GM12878 (cell line): ENCODE results near the gene ARFIP1. TPM values are rescaled to one million over a fixed set of nuclear protein-coding genes. Genes with fewer than 3 reads are reported as not detected.

ENCODE experiments used
- ATAC-seq: fragments of 200-7000 bp; cut with Tn5 transposase; 3 replicates; pipeline ENCODE4 v1.9.1; 2020; ENCODE audit warnings: mild to moderate bottlenecking, moderate library complexity
- BruUV-seq: library from RNA; stranded (reverse); fragments of 400-500 nt; replicated peaks from 2 replicates; lab custom pipeline; 2021; lab: Mats Ljungman, UMichigan
- CTCF ChIA-PET: fragments of 300-600 bp; sonication (Branson Sonifier 250); formaldehyde crosslinking; extraction: SDS; loops from one replicate; lab custom pipeline; 2021; ENCODE audit warnings: inconsistent platforms; lab: Yijun Ruan, JAX
- POLR2A ChIA-PET: fragments of 350-600 bp; formaldehyde crosslinking; extraction: SDS; loops from one replicate; lab custom pipeline; 2021; ENCODE audit warnings: inconsistent platforms; lab: Charles Lee
- RAD21 ChIA-PET: fragments of 300-600 bp; sonication (Branson Sonifier 250); formaldehyde crosslinking; loops from one replicate; lab custom pipeline; 2023; ENCODE audit warnings: antibody characterized with exemption; ENCODE audit not compliant: unreplicated experiment; lab: Charles Lee
- SMC1A ChIA-PET: fragments of 300-600 bp; sonication (Branson Sonifier 250); formaldehyde crosslinking; loops from one replicate; lab custom pipeline; 2023; ENCODE audit not compliant: unreplicated experiment, uncharacterized antibody; lab: Charles Lee
- DNase-seq: peaks from one replicate; pipeline ENCODE4 v3.0.0-alpha.2; 2011; ENCODE audit warnings: low read depth, low spot score
- FAIRE-seq: peaks from 3 replicates; lab custom pipeline; 2011; peaks lifted over from hg19 to GRCh38; lab: Jason Lieb, UNC
- H2AFZ ChIP-seq: 2 replicates; pipeline ENCODE4 v1.6.0; 2011; ENCODE audit warnings: low read depth, low read length, control low read depth; ENCODE audit not compliant: control insufficient read depth
- H3K27ac ChIP-seq: 2 replicates; pipeline ENCODE4 v1.5.1; 2011; ENCODE audit warnings: control low read depth; ENCODE audit not compliant: control insufficient read depth, insufficient read depth
- H3K27me3 ChIP-seq, 2 experiments: replicated peaks in 1 of 2; 2 replicates each; pipeline versions ENCODE4 v1.6.0 to v1.6.1; 2011; ENCODE audit warnings: low read length in 1 of 2; ENCODE audit not compliant: control insufficient read depth in 2 of 2, insufficient read depth in 2 of 2
- H3K36me3 ChIP-seq, 2 experiments: 2 replicates each; pipeline ENCODE4 v1.5.1; 2011; ENCODE audit warnings: low read length in 1 of 2; ENCODE audit not compliant: control insufficient read depth in 2 of 2, insufficient read depth in 2 of 2
- H3K4me1 ChIP-seq: 2 replicates; pipeline ENCODE4 v1.6.1; 2011; ENCODE audit warnings: mild to moderate bottlenecking, low read length, moderate library complexity, mixed read lengths; ENCODE audit not compliant: control insufficient read depth, insufficient read depth
- H3K4me2 ChIP-seq: 2 replicates; pipeline ENCODE4 v1.6.0; 2011; ENCODE audit warnings: control low read depth; ENCODE audit not compliant: control insufficient read depth, insufficient read depth
- H3K4me3 ChIP-seq: fragments of 200-600 bp; sonication (generic); 2 replicates; pipeline ENCODE4 v1.5.1; 2016
- H3K79me2 ChIP-seq: 2 replicates; pipeline ENCODE4 v1.6.0; 2011; ENCODE audit warnings: low read length; ENCODE audit not compliant: control insufficient read depth, insufficient read depth
- H3K9ac ChIP-seq: 2 replicates; pipeline ENCODE4 v1.8.0; 2011; ENCODE audit warnings: low read length, control low read depth, mixed read lengths; ENCODE audit not compliant: control insufficient read depth, insufficient read depth
- H3K9me3 ChIP-seq: replicated peaks from 3 replicates; pipeline ENCODE4 v1.5.1; 2011; ENCODE audit warnings: mild to moderate bottlenecking, low read length; ENCODE audit not compliant: control insufficient read depth, insufficient read depth
- H4K20me1 ChIP-seq: 2 replicates; pipeline ENCODE4 v1.6.0; 2011; ENCODE audit not compliant: control insufficient read depth, insufficient read depth
- ASH2L ChIP-seq: fragments of 300-600, 200-600 bp; sonication (generic); IDR thresholded peaks from 2 replicates; pipeline ENCODE4 v1.6.1; 2017; ENCODE audit warnings: low read depth, mild to moderate bottlenecking, borderline replicate concordance
- BACH1 ChIP-seq: fragments of 450-650 bp; IDR thresholded peaks from 2 replicates; pipeline ENCODE4 v1.6.1; 2017; ENCODE audit warnings: mild to moderate bottlenecking, borderline replicate concordance
- CBX3 ChIP-seq: fragments of 200-600 bp; sonication (generic); IDR thresholded peaks from 2 replicates; pipeline ENCODE4 v1.6.1; 2016; ENCODE audit warnings: low read depth, borderline replicate concordance
- CUX1 ChIP-seq: IDR thresholded peaks from 2 replicates; pipeline ENCODE4 v1.6.1; 2012; ENCODE audit warnings: improper control_type of control experiment, low read depth, low read length; ENCODE audit not compliant: insufficient replicate concordance
- IRF5 ChIP-seq: fragments of 450-650 bp; IDR thresholded peaks from 2 replicates; pipeline ENCODE4 v1.6.1; 2017; ENCODE audit warnings: borderline replicate concordance
- NRF1 ChIP-seq: conservative IDR thresholded peaks from 2 replicates; pipeline ENCODE4 v1.6.1; 2011; ENCODE audit warnings: mild to moderate bottlenecking, low read depth, low read length, improper control_type of control experiment
- PAX5 ChIP-seq: IDR thresholded peaks from 2 replicates; pipeline ENCODE4 v1.6.1; 2011; ENCODE audit warnings: low read depth, low read length, borderline replicate concordance
- ZBTB33 ChIP-seq: fragments of 450-650 bp; IDR thresholded peaks from 2 replicates; pipeline ENCODE4 v1.6.1; 2017; ENCODE audit warnings: mild to moderate bottlenecking
- whole genome bisulfite sequencing: methylation state at CpG from one replicate; pipeline ENCODE4 v1.1.6; 2016; ENCODE audit warnings: low lambda C conversion rate; ENCODE audit not compliant: insufficient replicate concordance, insufficient coverage; ENCODE audit errors: missing lambda C conversion rate; 5-methylcytosine and 5-hydroxymethylcytosine counted together
- in situ Hi-C: fragments of 300-500 bp; cut with MboI; formaldehyde crosslinking; loops from 9 replicates; pipeline ENCODE4 v1.14.3; 2018; ENCODE audit warnings: mixed read lengths
- intact Hi-C: fragments of 100-400 bp; cut with micrococcal nuclease; formaldehyde crosslinking; loops from one replicate; pipeline ENCODE4 v1.14.2; 2022; ENCODE audit not compliant: unreplicated experiment
- polyA plus RNA-seq, 11 experiments: library from polyadenylated mRNA; depleted of rRNA in 4 of 11; unstranded in 6 of 11; stranded (reverse) in 5 of 11; fragments of >200 nt; fragmentation: Nextera tagmentation in 4 of 11; fragmentation: Illumina TruSeq in 1 of 11; extraction: Ambion mirVana in 4 of 11; extraction: Trizol in 1 of 11; gene quantifications; 1 replicate in 1 of 11; 2 replicates in 10 of 11; pipeline versions ENCODE4 v1.2.1 to v1.2.3, GENCODE V29; 2011 to 2016; ENCODE audit warnings: inconsistent platforms in 2 of 11, missing spikeins in 2 of 11, low read depth in 1 of 11
- total RNA-seq, 4 experiments: library from RNA; depleted of rRNA in 3 of 4; stranded (reverse); fragments of >200 nt in 3 of 4; fragmentation: Illumina TruSeq in 1 of 4; extraction: Trizol in 1 of 4; gene quantifications; 2 replicates each; pipeline versions ENCODE4 v1.2.1 to v1.2.3, GENCODE V29; 2013 to 2021
- TF ChIP-seq, protein P1 (sequence below): fragments of 450-650 bp; formaldehyde crosslinking; IDR thresholded peaks from 2 replicates; pipeline ENCODE4 v1.4.0; 2020; ENCODE audit warnings: mild to moderate bottlenecking, moderate library complexity

ARFIP1 gene
- total and polyA plus RNA-seq, 10 of the 15 experiments (the other 5 are each of a cell fraction or from before 2014, with no cell fraction given): 9.5 to 21.7 (median 15.4) TPM

GRCh38 chr4:152856960-152857359, 77.2 kb downstream of the ARFIP1 start (continued):
- no peak for TF ChIP-seq ASH2L

- ChIA-PET SMC1A (interaction anchor here (0.6 to 1.1 kb wide), 3 partner anchors 8 to 780 kb away, joined by 3 to 4 read pairs (median 3); no protein-coding TSS in a partner anchor), RAD21 (no interaction called here), POLR2A (no interaction called here), CTCF (interaction anchor here (1.6 kb wide), 1 partner anchor 12 kb away, joined by 4 read pairs; no protein-coding TSS in a partner anchor)
- H3K27me3 ChIP-seq: no peaks in the 10 kb centered on the region
- H3K4me3 ChIP-seq: no peak overlapping the region
- H3K79me2 ChIP-seq: no peaks in the 10 kb centered on the region
- H3K27ac ChIP-seq: no peak overlapping the region
- intact Hi-C loops (no loop called here), in situ Hi-C loops (no loop called here)
- no peaks in the 10 kb centered on the region for H3K4me1 ChIP-seq
- FAIRE-seq (no peak), ATAC-seq (no peak), DNase-seq (no peak)
- 82% methylated on average over 6 of the region's 6 CpGs for WGBS
- no TSS peak for BruUV-seq
- H4K20me1 ChIP-seq: no peaks in the 10 kb centered on the region
- no peaks in the 10 kb centered on the region; the same call in 2 of the 3 replicates for H3K9me3 ChIP-seq
- H3K36me3 ChIP-seq: no peaks in the 10 kb centered on the region
- H3K4me2 ChIP-seq: no peak overlapping the region
- H2AFZ ChIP-seq: no peak overlapping the region
- no peak overlapping the region for H3K9ac ChIP-seq
- TF ChIP-seq PAX5: no peak
- TF ChIP-seq CBX3: no peak
- no peak for TF ChIP-seq BACH1
- TF ChIP-seq CUX1: no peak
- no peak for TF ChIP-seq ZBTB33
- TF ChIP-seq, protein P1, sequence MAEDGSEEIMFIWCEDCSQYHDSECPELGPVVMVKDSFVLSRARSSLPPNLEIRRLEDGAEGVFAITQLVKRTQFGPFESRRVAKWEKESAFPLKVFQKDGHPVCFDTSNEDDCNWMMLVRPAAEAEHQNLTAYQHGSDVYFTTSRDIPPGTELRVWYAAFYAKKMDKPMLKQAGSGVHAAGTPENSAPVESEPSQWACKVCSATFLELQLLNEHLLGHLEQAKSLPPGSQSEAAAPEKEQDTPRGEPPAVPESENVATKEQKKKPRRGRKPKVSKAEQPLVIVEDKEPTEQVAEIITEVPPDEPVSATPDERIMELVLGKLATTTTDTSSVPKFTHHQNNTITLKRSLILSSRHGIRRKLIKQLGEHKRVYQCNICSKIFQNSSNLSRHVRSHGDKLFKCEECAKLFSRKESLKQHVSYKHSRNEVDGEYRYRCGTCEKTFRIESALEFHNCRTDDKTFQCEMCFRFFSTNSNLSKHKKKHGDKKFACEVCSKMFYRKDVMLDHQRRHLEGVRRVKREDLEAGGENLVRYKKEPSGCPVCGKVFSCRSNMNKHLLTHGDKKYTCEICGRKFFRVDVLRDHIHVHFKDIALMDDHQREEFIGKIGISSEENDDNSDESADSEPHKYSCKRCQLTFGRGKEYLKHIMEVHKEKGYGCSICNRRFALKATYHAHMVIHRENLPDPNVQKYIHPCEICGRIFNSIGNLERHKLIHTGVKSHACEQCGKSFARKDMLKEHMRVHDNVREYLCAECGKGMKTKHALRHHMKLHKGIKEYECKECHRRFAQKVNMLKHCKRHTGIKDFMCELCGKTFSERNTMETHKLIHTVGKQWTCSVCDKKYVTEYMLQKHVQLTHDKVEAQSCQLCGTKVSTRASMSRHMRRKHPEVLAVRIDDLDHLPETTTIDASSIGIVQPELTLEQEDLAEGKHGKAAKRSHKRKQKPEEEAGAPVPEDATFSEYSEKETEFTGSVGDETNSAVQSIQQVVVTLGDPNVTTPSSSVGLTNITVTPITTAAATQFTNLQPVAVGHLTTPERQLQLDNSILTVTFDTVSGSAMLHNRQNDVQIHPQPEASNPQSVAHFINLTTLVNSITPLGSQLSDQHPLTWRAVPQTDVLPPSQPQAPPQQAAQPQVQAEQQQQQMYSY: no peak
- TF ChIP-seq NRF1: no peak
- no peak for TF ChIP-seq IRF5
These were observed 79.2 kb downstream of the ARFIP1 start for GRCh38 chr4:152858934-152859333.
